Fibroblast of peridontal ligament (primary cell): ENCODE data around the gene CPXM2.

Experiments
- DNase-seq: peaks from one replicate; pipeline ENCODE4 v3.0.0-alpha.2; 2010; ENCODE audit errors: extremely low read depth

Gene CPXM2

GRCh38 chr10:123774132-123774742, 117.4 kb downstream of the CPXM2 start:
- no peak for DNase-seq

- no peak for DNase-seq
These were observed 118.7 kb downstream of the CPXM2 start for GRCh38 chr10:123772645-123773508.

DNA sequence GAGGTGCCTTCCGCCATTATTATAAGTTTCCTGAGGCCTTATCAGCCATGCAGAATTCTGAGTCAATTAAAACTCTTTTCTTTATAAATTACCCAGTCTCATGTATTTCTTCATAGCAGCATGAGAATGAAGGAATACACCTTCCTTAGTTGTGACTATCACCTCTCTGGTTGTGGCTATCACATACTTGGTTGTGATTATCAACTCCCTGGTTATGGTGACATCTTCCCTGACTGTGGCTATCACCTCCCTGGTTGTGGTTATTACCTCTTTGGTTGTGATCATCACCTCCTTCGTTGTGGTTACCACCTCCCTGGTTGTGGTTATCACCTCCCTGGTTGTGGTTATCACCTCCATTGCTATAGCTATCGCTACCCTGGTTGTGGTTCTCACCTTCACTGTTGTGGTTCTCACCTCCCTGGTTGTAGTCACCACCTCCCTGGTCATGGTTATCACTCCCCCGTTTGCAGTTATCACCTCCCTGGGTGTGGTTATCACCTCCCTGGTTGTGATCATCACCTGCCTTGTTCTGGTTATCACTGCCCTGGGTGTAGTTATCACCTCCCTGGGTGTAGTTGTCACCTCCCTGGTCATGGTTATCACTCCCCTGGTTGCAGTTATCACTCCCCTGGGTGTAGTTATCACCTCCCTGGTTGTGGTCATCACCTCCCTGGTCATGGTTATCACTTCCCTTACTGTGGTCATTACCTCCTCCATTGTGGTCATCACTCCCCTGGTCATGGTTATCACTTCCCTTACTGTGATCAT, 119.5 kb downstream of the CPXM2 start:
- no peak for DNase-seq

GRCh38 chr10:123769647-123770046, 122.0 kb downstream of the CPXM2 start:
- peak; percentile 12 for DNase-seq

DNA sequence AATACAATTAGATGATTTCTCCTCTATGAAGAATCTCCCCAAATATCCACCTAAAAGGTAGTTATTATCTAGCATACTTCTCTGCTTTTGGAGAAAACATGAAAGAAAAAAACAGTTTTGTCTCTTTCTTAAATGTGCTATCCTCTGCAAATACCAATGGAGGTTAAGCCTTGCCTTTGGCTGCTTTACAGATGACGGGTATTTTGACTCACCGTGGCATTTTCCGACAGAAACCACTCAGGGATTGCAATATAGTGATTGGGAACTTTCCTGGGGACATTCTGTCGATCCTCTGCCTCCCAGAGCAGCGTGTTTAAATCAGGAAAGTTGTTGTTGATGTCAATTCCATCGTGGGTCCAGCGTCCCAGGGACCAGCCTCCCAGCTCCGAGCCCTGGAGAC, 124.8 kb downstream of the CPXM2 start:
- peak; percentile 41 for DNase-seq

GRCh38 chr10:123766012-123766411, 125.6 kb downstream of the CPXM2 start:
- no peak for DNase-seq

GRCh38 chr10:123761666-123762230, 129.9 kb downstream of the CPXM2 start:
- DNase-seq = no peak

DNA sequence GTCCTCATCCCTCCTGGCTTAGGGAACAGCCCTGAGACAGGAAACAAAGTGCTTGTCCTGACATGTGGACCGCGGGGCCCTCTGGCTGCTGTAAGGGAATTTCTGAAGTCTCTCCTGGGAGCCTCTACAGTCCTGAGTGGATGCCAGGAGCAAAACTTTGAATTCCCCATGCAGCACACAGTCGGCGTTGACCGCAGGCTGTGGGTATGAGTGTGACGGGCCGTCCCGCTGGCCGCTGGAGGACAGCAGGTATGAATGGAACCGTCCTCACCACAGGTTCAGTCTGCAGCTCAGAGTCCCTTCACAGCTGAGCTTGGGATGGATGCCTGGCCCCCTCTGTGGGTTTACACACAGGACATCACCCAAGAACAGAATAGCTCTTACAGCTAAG, 130.6 kb downstream of the CPXM2 start:
- no peak for DNase-seq

DNA sequence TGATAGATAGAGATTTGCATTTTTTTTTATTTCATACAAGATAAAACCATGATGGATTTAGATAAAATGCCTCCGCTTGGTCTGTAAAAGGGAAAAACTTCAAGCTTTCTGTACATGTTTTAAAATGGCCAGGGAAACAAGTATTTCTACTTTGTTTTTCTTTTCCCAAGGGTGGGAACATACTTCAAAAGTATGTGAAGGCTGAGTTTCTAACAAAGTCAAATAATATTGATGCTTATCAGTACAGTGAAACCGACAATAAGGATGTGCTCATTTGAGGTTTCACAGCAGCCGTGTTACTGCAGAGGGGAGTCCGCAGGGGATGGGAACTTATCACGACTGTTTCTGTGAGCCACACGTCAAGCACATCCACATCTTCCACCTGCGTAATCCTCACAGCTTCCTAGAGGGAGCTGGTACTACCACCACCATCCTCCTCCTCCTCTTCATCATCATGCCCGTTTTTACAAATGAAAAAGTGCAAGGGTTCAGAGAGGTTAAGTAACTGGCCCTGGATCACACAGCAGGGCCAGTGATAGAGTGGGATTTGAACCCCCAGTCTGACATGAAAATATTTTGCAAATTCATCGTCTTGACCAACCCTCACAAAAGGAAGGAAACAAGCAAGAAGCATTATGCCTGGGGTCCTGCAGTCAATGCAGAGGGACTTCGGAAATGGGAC, 131.1 kb downstream of the CPXM2 start:
- DNase-seq = no peak

GRCh38 chr10:123759501-123760031, 132.0 kb downstream of the CPXM2 start:
- no peak for DNase-seq

- no peak for DNase-seq
These were observed 132.6 kb downstream of the CPXM2 start for GRCh38 chr10:123759041-123759440.

DNA sequence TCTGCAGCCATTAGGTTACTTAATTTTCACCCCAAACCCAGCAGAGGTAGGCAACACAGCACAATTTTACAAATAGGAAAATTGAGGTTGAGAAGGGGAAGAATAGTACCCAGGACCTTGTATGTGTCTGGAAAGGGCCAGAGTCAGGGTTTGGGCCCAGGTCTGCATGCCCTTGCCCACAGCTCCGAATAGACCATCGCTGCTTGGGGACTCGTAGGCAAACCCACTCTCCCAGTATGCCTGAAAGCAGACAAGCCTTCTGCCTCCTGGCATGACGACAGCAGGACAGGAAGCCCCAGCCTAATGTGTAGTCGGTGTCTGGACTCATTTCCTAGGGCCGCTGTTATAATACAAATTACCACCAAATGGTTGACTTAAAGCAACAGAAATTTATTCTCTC, 133.8 kb downstream of the CPXM2 start:
- DNase-seq = no peak

- no peak for DNase-seq
These were observed 136.5 kb downstream of the CPXM2 start for GRCh38 chr10:123755061-123755460.

- no peak for DNase-seq
These were observed 137.5 kb downstream of the CPXM2 start for GRCh38 chr10:123754123-123754522.

DNA sequence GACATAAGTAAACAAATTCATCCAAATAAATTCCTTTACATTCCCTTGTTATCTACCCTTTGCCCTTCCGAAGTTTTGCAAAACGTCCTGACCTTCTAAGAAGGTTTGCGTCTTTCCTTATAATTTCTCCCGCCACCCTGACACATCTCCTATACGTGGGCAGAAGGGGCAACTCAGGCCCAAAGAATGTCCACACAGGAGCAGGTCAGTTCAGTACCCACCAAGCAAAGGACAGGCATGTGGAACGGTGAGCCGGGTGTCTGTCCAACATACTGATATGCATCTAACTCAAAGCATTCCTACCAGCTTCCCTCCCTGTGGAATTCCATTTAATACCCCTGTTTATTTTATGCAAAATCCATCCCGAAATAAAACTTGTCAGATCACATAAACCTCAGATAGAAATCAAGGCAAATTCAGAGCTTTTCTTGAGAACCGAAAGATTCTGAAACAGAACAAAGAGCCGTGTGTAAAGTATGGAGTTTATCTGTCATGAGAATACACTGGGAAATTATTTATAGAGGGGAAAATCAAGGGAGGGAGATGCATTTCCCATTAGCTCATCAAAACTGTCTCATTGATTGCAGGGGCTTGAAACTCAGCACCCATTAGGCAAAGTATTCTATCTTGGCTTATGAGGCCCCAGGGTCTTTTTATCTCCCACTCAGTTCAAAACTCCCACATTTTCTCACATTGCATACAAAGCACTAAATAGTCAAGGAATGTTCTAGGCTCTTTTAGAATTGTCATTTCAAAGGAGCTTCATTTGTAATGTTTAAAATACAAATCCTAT, 140.1 kb downstream of the CPXM2 start:
- no peak for DNase-seq

- DNase-seq = no peak
These were observed 140.7 kb downstream of the CPXM2 start for GRCh38 chr10:123750901-123751300.

GRCh38 chr10:123748711-123749110, 142.9 kb downstream of the CPXM2 start:
- no peak for DNase-seq

- no peak for DNase-seq
These were observed 144.2 kb downstream of the CPXM2 start for GRCh38 chr10:123747426-123747825.

GRCh38 chr10:123746942-123747341, 144.7 kb downstream of the CPXM2 start:
- DNase-seq = no peak

- no peak for DNase-seq
These were observed 145.1 kb downstream of the CPXM2 start for GRCh38 chr10:123746520-123746919.

GRCh38 chr10:123746061-123746460, 145.5 kb downstream of the CPXM2 start:
- no peak for DNase-seq
